Measurements from ENCODE around the gene ACTL8.
A peak's percentile ranks its signal among the peaks of the same experiment; 100 is the strongest.

ACTL8 gene, protein sequence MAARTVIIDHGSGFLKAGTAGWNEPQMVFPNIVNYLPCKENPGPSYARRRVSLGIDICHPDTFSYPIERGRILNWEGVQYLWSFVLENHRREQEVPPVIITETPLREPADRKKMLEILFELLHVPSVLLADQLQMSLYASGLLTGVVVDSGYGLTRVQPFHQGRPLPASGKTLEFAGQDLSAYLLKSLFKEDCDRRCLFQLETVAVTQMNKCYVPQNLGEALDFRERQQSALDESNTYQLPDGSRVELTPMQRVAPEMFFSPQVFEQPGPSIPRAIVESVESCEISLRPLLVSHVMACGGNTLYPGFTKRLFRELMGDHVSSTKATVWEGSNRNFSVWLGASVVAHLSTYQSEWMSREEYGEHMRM

DNA sequence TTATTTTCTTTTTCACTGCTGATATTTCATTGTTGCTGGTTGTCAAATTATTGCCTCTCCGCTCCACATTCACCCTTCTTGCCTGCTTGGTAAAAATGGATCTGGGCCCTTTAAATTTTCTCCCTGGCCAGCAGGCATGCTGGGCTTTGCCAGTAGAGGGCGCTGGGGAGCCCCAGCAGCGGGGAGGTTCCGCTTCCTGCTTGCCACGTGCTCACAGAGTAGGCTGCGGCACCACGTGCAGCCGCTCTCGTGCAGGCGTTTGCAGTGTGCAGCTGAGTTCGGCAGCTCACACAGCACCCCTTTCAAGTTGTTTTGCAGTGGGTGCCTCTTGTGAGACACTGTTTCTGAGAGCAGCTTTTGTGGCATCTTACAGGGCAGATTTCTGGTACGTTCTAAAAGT is at the start of gene ACTL8:
TSS of gene ACTL8 (plus strand) at position 214 of the 400 bp plus-strand sequence. CDS start 67,676 bp downstream, outside the sequence.
- no peak for DNase-seq

DNA sequence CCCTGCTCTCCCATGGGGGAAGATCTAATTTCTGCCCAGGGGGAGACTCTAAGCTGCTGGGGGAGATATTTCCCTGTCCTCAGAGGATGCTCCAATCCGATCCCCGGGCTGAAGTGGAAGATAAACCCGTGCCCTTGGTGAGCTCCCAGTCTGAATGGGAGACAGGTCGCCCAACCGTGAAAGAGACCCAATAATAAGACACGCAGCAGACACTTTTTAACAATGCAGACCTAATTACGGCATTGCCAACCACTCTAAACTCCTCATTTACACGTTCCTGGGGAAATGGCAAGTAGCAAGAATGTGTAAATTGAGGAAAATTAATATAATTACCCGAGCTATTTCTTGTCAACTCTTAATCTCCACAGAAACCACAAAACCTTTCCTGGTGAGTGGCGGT is 48.7 kb upstream of the ACTL8 start:
- no peak for DNase-seq

DNA sequence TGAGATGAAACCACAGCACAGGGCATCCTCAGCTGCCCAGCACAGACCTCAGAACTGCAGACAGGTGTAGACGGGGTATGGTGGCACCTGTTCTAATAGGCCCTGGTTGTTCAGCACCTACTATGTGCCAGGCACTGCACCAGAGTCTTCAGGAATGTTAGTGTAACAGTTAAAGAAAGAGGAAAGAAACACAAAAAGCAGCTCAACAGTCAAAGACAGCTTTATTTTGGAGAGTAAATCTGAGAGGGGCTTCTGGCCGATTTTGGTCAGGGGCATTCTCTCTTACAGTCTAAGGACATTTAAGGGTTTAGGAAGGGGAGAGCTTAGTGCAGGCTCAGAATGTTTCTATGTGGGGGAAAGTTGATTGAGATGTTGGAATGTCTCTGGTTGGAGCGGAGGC is 45.2 kb upstream of the ACTL8 start:
- DNase-seq: no peak

DNA sequence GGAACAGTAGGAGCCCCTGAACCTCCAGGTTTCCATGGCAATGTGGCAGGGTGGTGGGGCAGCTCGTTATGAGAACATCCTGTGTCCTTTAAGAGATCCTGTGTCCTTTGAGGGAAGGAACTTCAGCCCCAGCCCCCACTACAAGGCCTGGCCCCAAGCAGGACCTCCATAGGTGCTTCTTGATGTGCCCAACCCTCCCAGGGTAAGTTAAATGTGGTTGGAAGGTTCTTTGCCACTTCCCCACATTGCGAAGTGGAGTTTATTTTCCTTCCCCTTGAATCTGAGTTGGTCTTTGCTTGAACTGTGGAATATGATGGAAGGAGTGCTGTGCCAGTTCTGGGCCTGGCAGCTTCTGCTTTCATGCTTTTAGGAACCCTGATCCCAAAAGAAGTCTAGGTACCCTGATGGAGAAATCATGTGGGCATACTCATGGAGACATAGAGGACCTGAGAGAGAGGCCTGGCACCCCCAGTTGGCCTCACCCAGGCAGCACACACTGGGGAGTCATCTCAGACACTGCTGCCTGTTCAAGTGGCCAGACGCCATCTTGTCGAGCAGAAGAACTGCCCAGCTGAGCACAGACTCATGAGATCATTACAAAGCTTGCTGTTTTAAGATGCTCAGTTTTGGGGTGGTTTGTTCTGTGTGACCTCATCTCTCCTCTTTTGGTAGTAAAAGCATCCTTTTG is 44.1 kb upstream of the ACTL8 start:
- no peak for DNase-seq

DNA sequence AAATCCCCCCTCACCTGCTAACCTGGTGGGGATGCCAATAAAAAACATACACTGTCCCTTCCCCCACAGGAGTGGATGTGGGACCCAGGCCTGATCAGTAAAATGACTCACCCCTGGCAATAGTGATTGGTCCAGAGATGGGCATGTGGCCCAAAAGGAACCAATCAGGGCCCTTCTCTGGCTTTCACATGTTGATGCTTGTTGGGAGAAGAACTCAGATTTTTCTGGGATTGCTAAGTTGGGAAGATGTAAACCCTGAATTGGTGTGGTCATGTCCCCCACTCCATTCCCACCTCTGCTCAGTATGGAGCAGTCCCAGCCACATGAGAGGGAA is 43.6 kb upstream of the ACTL8 start:
- no peak for DNase-seq

DNA sequence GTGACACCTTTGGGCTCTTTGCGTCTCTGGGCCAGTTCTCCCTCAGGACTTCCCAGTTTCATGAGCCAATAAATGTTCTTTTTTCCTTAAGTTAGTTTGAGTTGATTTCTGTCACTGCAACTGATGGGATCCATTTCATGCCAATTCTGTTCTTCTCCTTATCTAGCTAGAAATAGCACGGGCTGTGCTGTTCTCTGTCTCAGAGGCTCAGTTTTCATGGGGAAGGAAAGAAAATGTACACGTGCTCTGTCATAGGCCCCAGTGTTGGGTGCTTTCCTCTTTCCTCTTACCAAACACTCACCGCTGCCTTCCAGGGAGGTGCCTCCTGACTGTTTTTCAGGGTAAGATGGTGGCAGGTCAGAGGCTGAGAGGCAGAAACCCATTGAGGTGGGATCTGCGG is 43.2 kb upstream of the ACTL8 start:
- DNase-seq: no peak

DNA sequence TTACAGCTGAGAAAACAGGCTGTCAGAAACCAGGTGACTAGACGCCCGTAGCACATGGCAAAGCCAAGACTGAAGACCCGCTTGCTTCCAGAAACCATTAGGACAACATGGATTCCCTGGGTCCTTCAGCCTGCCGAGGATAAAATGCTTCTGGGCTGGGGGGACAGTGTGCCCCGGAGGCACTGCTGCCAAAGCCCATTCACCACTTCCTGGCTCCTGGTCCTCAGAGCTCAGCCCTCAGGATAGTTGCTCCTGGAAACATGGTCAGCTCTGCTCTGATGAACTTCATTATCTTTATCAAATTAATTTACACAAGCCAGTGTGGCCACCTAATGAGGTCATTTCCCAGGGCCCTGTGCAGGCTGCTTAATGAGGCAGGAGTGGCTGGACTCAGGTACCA is 41.1 kb upstream of the ACTL8 start:
- DNase-seq: no peak

DNA sequence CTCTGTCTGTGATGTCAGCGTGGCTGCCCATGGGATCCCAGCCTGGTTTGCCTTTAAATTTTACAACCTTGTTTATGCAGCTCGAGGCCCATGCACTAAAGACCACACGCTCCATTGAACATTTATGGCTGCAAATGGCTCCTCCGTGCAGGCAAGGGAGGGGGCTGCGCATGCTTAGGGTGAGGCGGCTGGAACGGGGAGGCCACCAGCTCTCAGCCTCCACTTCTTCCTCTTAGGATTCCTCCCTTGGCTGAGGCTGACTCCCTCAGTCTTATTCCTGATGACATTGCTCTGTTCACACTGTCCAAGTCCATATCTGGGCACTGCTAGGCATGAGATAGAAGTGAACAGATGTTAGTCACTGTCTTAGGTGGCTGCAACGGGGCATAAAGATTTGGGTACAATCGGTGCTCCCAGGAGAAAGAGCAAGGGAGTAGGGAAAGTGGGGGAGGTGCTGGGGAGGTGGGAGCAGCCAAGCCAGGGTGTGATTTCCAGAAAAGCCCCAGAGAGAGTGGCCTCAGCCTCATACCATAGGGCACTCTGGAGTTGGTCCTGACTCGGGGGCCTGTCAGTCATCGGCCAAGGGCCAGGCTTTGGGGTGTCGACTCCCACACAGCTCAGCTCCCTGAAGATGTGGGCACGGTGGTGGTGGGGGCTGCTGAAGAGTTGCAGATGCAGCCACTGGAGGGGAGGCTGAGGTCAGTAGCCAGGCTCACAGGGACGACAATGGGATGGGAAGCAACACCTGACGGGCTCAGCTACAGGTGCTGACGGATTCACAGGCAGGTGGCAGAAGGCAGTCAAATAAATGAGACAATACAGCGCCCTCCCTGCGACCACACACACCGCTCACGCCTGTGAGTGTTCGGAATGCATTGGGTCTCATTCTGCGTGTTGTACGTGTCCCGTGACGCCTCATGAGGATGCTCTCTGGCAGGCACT is 37.3 kb upstream of the ACTL8 start:
- DNase-seq: peak; percentile 28

DNA sequence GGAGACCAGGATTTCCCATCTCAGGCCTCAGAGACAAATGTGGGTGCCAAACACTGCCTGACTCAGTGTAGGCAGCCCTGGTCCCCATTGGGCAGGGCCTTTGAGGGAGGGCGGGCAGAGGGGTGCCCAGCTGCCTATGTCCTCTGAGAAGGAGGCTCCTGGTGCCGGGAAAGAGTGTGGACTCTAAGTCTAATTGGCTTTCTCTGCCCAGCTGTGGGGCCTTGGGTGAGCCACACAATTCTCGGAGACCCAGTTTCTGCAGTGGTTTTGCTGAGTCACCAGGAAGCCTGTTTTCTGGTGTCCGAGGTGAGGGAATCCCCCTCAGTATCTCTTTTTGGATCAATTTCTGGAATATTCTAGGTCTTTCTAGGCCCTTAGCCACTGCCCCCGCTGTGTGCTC is 35.3 kb upstream of the ACTL8 start:
- no peak for DNase-seq

DNA sequence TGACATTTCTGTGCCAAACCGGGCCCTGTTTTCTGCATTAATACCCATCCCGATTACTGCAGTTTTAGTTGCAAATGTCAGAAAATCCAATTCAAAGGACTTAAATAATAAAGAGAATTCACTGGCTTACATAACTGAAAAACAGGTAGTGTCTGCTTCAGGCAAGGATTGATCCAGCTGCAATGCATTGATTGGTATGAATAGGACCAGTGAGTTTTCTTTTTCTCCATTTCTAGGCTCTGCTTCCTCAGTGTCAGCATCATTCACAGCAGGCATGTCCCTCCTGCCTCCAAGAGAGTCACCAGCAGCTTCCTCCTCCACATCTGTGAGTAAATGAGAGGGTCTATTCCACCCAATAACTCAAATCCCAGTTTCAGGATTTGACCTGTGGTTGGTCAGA is 33.7 kb upstream of the ACTL8 start:
- DNase-seq: no peak

DNA sequence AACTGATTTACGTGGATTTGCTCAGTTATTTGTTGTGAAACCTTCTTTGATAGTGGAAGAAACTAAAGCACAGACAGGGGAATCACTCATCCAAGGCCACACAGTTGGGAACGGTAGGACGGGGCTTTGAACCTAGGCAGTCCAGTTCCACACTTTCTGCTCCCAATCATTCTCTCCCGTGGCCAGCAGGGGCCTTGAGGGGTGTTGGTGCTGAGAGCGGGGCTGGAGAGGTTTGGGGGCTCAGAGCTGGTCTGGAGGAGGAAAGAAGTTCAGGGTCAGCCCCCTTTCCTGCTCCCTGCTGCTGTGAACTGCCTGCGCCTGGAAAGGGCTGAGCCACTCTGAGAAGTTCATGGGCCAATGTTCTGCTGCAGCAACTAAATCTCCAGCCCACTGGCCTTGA is 31.4 kb upstream of the ACTL8 start:
- DNase-seq: no peak

DNA sequence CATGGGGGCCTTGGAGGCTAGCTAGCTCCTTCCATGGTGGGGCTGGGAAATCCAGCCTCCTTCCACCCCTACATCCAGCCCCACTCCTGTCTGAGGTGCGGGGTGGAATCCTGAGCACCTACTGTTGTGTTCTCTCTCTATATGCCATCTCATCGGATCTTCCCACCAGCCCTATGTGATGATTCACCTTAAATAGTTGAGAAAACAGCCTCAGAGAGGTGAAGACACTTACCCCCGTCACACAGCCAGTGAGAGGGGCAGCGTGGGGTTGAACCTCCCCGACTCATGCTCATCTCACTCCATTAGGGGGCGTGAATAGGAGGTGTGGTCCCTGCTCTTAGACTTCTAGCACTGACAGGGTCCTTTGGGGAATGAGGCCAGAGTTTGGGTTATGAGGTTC is 31.0 kb upstream of the ACTL8 start:
- no peak for DNase-seq

DNA sequence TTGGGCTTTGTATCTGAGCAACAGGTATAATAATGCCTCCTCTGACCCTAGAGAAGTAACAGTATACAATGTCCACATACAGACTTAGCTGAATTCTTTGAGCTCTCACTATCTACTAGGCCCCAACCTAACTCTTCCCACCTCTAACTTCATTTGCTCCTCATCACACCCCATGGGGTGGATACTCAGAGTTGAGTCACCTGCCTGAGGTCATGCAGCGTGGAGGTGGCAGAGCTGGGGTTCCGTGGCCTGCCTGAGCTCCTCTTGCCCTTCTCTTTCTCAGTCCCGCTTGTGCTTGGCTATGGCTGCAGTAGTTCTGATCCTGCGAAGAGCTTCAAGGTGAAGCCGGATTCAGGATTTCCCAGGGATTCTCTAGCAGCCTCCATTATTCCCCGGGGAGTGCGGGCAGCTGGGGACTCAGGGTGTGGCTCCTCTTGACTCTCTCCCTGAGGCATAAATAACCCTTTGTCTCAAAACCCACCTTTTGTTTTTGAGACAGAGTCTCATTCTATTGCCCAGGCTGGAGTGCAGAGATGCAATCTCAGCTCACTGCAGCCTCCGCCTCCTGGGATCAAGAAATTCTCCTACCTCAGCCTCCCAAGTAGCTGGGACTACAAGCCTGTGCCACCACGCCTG is 29.9 kb upstream of the ACTL8 start:
- DNase-seq: peak; percentile 2

DNA sequence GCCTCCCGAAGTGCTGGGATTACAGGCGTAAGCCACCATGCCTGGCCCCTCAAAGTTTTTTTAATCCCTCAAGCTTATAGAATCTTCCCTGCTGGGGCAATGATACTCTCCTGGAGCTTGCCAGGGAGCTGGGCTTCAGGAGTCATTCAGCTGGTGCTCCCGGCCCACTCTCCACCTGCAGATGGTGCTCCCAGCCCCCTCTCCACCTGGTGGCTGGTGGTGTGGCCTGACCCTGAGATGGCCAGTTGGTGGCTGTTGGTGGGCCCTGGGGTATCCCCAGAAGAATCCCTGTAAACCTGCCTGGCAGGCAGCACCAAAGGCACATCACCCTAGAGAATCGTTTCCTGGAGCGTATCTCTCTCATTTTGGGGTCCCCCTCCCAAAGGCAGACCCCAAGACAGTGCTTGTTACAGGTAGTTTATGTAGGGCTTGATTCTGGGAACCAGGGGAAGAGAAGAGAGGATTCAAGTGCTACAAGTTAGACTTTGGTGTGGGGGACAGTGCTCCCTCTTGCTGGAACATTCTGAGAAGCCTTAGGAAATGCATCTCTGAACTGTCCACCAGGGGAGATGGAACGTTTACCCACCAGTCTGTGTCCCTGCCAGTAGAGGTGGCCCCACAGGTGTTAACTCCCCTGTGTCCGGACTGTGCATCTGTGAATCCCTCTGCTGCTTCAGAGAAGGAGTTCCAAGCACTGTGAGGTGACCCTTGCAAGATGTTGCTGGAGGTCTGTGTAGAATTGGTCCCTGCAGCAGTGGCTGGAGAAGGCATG is 29.1 kb upstream of the ACTL8 start:
- DNase-seq: no peak

DNA sequence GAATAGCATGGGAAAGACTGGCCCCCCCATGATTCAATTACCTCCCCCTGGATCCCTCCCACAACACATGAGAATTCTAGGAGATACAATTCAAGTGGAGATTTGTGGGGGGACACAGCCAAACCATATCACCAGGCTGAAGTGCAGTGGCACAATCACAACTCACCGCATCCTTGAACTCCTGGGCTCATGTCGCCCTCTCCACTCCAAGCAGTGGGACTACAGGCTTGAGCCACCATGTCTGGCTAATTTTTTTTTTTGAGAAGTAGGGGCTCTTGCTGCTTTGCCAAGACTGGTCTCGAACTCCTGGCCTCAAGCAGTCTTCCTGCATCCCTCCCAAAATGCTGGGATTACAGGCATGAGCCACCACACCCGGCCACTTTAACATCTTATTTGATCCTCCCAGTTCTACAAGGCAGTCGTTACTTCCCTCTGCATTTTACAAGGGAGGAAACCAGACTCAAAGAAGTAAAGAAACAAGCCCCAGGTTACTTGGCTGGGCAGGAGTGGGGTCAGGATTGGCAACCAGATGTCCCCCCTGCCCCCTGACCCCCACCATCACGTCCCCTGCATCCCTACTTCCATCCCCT is 26.9 kb upstream of the ACTL8 start:
- DNase-seq: no peak

DNA sequence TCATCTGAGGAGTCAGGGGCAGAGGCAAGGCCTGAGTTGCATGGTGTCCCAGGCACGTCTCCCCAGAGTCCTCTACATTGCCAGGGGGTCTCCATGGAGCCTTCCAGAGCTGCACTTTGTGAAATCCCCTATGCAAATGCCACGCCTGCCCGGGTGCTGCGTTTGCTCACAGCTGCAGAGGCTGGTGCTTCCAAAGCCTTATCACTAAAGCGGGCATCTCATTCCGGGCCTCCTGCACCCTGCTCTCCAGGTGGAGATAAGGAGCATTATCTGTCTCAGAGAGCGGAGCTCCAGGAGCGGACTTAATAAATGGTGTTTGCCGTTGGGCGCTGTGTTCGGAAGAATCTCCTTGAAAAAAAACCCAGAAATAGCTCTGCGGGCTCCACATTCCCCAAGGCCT is 25.9 kb upstream of the ACTL8 start:
- no peak for DNase-seq

DNA sequence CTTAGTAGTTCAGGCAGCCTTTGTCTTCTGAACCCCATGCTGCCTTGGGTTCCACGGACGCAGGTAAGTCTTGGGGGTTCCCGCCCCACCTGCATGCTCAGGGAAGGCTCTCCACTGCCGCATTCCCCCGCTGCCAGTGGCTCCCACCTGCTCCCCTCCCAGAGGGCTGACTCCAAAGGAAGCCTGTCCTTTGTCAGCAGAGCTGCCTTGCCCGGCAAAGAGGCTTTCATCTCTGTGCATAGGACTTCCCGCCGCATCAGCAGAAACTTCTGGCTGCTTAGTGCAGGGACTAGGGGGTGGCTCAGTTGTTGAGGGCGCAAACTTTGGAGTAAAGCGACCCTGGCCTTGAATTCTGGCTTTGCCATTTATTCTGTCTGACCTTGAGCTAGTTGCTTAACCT is 25.2 kb upstream of the ACTL8 start:
- no peak for DNase-seq

DNA sequence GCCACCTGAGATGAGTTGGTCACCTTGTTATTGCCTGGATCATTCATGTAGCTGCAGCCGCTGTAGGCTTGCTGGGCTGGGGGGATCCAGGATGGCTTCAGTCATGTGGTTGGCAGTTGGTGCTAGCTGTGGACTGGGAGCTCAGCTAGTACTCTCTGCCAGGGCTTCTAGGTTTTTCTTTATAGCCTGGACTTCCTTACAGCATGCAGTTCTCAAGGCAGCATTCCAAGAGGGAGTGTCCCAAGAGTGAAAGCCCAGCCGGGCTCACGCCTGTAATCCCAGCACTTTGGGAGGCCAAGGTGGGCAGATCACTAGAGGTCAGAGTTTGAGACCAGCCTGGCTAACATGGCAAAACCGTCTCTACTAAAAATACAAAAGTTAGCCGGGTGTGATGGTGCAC is 23.7 kb upstream of the ACTL8 start:
- no peak for DNase-seq

DNA sequence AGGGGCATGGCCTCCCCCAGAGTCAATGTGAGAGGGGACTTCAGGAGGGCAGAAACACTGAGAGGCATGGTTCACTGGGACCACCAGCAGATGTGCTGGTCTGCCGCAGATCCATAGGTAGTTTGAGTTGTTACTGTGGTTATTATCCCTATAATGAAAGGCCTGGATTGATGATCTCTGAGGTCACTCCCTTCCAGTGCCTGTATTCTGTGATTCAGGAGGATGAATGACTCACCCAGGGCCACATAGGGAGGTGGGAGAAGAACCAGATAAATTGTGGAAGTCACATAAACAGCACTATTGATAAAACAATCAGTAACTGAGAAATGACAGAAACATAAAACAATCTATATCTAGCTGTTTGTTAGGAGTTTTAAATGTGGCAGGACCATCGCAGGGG is 22.7 kb upstream of the ACTL8 start:
- DNase-seq: no peak

DNA sequence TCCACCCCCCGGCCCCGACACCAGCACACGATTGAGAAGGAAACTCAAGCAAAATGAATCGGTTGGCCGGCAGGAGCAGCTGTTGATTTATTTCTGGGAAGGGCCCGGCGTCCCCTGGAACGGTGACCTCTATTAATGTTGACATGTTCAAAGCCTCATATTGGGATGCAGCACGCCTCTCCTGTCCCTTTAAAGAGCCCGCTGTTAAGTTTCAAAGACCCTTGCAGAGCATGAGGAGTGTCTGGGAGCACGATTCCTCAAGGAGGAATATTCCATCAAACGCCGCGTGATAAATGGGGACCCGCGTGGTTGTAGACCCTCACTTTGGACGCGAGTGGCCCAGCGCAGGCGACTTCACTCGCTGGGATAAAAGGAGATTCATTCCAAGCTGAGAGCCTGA is 21.5 kb upstream of the ACTL8 start:
- no peak for DNase-seq

DNA sequence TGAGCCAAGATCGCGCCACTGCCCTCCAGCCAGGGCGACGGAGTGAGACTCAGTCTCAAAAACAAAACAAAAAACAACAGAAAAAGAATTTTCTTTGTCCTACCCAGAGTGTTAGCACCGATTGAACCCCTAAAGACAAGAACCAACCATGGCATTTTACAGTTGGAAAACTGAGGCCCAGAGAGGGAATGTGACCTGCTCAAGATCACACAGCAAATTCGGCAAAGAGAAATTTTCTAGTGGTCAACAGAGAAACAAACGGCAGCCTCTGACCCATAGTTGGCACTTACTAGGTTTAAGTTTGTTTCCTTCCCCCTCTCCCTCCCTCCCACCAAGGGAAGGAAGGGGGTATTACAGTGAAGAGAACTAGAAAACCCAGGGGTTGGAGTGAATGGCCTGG is 20.5 kb upstream of the ACTL8 start:
- no peak for DNase-seq

DNA sequence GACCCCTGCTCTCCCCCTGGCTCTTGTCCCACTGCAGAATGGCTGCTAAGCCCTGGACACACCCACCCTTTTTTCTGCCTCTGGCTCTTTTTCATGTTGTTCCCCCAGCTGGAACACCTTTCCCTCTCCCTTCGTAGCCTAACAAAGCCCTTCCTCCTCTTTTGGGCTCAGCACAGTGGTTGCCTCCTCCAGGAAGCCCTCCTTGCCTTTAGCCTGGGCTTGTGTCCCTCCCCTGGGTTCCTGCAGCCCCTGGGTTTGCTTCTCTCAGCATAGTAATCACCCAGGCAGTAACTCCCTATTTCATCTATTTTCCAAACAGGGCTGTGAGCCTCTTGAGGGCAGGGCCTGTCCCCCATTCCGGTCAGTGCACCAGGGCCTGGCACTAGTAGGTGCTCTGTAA is 19.8 kb upstream of the ACTL8 start:
- DNase-seq: no peak
